ENCODE data around the gene SMIM20.

DNA sequence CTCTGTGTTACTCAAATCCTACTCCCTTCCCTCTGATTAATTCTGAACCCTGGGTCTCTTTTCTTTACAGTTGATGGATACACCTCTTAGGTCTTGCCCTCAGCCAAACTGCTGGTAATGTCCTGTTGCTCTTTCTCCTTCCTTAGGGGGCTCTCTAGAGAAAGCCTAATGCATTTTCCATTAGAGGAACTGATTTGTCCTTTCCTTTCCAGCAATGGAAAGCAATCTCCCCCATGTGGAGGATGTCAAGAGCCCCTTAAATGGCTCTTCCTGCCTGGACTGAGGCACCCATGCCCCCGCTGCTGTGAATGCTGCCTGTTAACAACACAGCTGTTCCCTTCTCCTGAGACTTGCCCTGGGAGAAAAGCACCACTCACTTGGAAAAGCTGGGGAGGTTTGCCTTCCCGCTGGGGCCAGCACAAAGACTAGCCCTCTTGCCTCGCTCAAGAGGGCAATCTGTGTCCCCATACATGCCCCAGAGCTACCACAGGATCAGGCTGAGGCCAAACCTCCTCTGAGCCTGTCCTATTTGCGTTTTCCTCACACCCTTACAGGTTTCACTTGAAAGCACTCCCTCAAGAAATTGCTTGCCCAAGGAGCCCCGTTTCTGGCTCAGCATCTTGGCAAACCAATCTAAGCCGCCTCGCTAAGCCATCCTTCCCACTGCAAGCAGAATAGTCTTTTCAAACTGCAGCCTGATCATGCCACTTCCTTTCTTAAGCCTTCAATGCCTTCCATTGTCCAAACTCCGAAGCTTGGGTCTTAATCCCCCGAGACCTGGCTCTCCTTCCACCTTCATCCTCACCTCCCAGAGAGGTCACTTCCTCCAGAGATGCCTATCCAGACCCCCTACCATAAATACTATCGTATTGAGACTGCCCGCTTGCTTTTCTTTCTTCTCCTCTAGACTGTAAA is 23.2 kb upstream of the SMIM20 start:
- TF ChIP-seq, protein P1, sequence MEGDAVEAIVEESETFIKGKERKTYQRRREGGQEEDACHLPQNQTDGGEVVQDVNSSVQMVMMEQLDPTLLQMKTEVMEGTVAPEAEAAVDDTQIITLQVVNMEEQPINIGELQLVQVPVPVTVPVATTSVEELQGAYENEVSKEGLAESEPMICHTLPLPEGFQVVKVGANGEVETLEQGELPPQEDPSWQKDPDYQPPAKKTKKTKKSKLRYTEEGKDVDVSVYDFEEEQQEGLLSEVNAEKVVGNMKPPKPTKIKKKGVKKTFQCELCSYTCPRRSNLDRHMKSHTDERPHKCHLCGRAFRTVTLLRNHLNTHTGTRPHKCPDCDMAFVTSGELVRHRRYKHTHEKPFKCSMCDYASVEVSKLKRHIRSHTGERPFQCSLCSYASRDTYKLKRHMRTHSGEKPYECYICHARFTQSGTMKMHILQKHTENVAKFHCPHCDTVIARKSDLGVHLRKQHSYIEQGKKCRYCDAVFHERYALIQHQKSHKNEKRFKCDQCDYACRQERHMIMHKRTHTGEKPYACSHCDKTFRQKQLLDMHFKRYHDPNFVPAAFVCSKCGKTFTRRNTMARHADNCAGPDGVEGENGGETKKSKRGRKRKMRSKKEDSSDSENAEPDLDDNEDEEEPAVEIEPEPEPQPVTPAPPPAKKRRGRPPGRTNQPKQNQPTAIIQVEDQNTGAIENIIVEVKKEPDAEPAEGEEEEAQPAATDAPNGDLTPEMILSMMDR (IDR thresholded peaks at IDR 0.05; ENCODE audit: insufficient read depth, low read length, poor library complexity, severe bottlenecking), result no peak
- TF ChIP-seq EZH2phosphoT487 (conservative IDR thresholded peaks at IDR 0.05; ENCODE audit: low read length), result no peak

Measured in SU-DHL-6 (cell line).